A549 (cell line): ENCODE results near the gene SLC5A10. TPM values are rescaled to one million over a fixed set of nuclear protein-coding genes. Genes with fewer than 3 reads are reported as not detected.

Source experiments
- ATAC-seq, 2 experiments: fragments of 200-7000 bp in 1 of 2; fragments of >200 bp in 1 of 2; cut with Nextera tagmentation in 1 of 2; cut with Tn5 transposase in 1 of 2; 3 replicates each; pipeline versions ENCODE4 v1.8.0 to v1.9.1; 2018 to 2020; ENCODE audit warnings: mild to moderate bottlenecking in 1 of 2, moderate library complexity in 1 of 2
- CTCF ChIA-PET: fragments of 300-600 bp; sonication (Branson Sonifier 250); formaldehyde crosslinking; extraction: SDS; loops from one replicate; lab custom pipeline; 2021; ENCODE audit warnings: antibody characterized with exemption, inconsistent platforms; lab: Yijun Ruan, JAX
- POLR2A ChIA-PET: fragments of 350-600 bp; formaldehyde crosslinking; extraction: SDS; loops from one replicate; lab custom pipeline; 2021; ENCODE audit warnings: antibody characterized with exemption, inconsistent platforms; lab: Yijun Ruan, JAX
- DNase-seq, 2 experiments: peaks; one replicate each; pipeline versions ENCODE4 v3.0.0 to v3.0.0-alpha.2; 2011 to 2016; ENCODE audit warnings: low read depth in 1 of 2, low spot score in 1 of 2
- FAIRE-seq: peaks from 2 replicates; lab custom pipeline; 2011; peaks lifted over from hg19 to GRCh38; lab: Jason Lieb, UNC
- H3K27ac ChIP-seq, 2 experiments: fragments of >200 bp; sonication (Bioruptor Twin); formaldehyde crosslinking; 3 replicates each; pipeline ENCODE4 v1.5.1; 2016 to 2017
- H3K4me1 ChIP-seq: fragments of >200 bp; sonication (Bioruptor Twin); formaldehyde crosslinking; 3 replicates; pipeline ENCODE4 v1.6.1; 2016
- H3K4me2 ChIP-seq: fragments of >200 bp; sonication (Bioruptor Twin); formaldehyde crosslinking; 3 replicates; pipeline ENCODE4 v1.6.1; 2016
- H3K4me3 ChIP-seq: fragments of >200 bp; sonication (Bioruptor Twin); formaldehyde crosslinking; 3 replicates; pipeline ENCODE4 v1.5.1; 2016
- H3K9me3 ChIP-seq: fragments of >200 bp; sonication (Bioruptor Twin); formaldehyde crosslinking; 3 replicates; pipeline ENCODE4 v1.6.1; 2016
- ATOH8 ChIP-seq: fragments of 250-450 bp; sonication (Bioruptor Pico); IDR thresholded peaks from 2 replicates; pipeline ENCODE4 v1.5.0; 2020; ENCODE audit warnings: low read depth, mild to moderate bottlenecking, moderate library complexity
- ELK1 ChIP-seq: fragments of 150-350 bp; IDR thresholded peaks from 2 replicates; pipeline ENCODE4 v1.6.1; 2014; ENCODE audit warnings: low read depth, mild to moderate bottlenecking, low read length
- EP300 ChIP-seq, 2 experiments: fragments of >200 bp; sonication (Bioruptor Twin); formaldehyde crosslinking; IDR thresholded peaks; 2 replicates in 1 of 2; 3 replicates in 1 of 2; pipeline ENCODE4 v1.6.1; 2016 to 2017
- FOSB ChIP-seq: fragments of 250-450 bp; sonication (Bioruptor Pico); IDR thresholded peaks from 2 replicates; pipeline ENCODE4 v1.5.0; 2020; ENCODE audit warnings: mild to moderate bottlenecking, moderate library complexity
- FOSL2 ChIP-seq, 2 experiments: fragments of 450-650 bp in 1 of 2; fragments of >200 bp in 1 of 2; sonication (Bioruptor Twin) in 1 of 2; formaldehyde crosslinking; IDR thresholded peaks; 2 replicates each; pipeline versions ENCODE4 v1.5.0 to v1.6.1; 2016 to 2020; ENCODE audit warnings: mild to moderate bottlenecking in 1 of 2, moderate library complexity in 1 of 2
- FOXS1 ChIP-seq: fragments of 250-450 bp; sonication (Bioruptor Pico); IDR thresholded peaks from 2 replicates; pipeline ENCODE4 v1.5.0; 2020; ENCODE audit warnings: mild to moderate bottlenecking, moderate library complexity
- HDAC2 ChIP-seq: fragments of 200-600 bp; sonication (generic); IDR thresholded peaks from 2 replicates; pipeline ENCODE4 v1.6.1; 2016
- HEYL ChIP-seq: fragments of 250-450 bp; sonication (Bioruptor Pico); IDR thresholded peaks from 2 replicates; pipeline ENCODE4 v1.8.0; 2021; ENCODE audit warnings: mild to moderate bottlenecking, moderate library complexity
- HMGXB4 ChIP-seq: fragments of 250-450 bp; sonication (Bioruptor Pico); IDR thresholded peaks from 2 replicates; pipeline ENCODE4 v1.5.0; 2021; ENCODE audit warnings: mild to moderate bottlenecking, moderate library complexity, borderline replicate concordance
- HOXA7 ChIP-seq: fragments of 250-450 bp; sonication (Bioruptor Pico); IDR thresholded peaks from 2 replicates; pipeline ENCODE4 v1.5.0; 2020; ENCODE audit warnings: mild to moderate bottlenecking, moderate library complexity
- JUNB ChIP-seq: fragments of >200 bp; sonication (Bioruptor Twin); formaldehyde crosslinking; IDR thresholded peaks from 2 replicates; pipeline ENCODE4 v1.6.1; 2016
- MAFK ChIP-seq: fragments of 450-650 bp; IDR thresholded peaks from 2 replicates; pipeline ENCODE4 v1.6.1; 2014; ENCODE audit not compliant: partially characterized antibody
- MAX ChIP-seq: IDR thresholded peaks from 2 replicates; pipeline ENCODE4 v1.6.1; 2012
- PHF8 ChIP-seq: fragments of 200-600 bp; sonication (generic); IDR thresholded peaks from 2 replicates; pipeline ENCODE4 v1.6.1; 2016; ENCODE audit warnings: low read depth, mild to moderate bottlenecking, antibody characterized with exemption, moderate library complexity, borderline replicate concordance
- RAD21 ChIP-seq, 2 experiments: fragments of >200 bp in 1 of 2; sonication (Bioruptor Twin) in 1 of 2; formaldehyde crosslinking in 1 of 2; IDR thresholded peaks in 1 of 2; conservative IDR thresholded peaks in 1 of 2; 2 replicates in 1 of 2; 3 replicates in 1 of 2; pipeline ENCODE4 v1.6.1; 2012 to 2018; ENCODE audit warnings: inconsistent platforms in 1 of 2
- RCOR1 ChIP-seq: fragments of 150-350 bp; IDR thresholded peaks from 2 replicates; pipeline ENCODE4 v1.6.1; 2014; ENCODE audit warnings: antibody characterized with exemption, low read length, low read depth
- REST ChIP-seq: fragments of 200-600 bp; sonication (generic); IDR thresholded peaks from 2 replicates; pipeline ENCODE4 v1.6.1; 2016; ENCODE audit warnings: antibody characterized with exemption, mild to moderate bottlenecking, moderate library complexity
- RFX5 ChIP-seq: fragments of 450-650 bp; IDR thresholded peaks from 2 replicates; pipeline ENCODE4 v1.7.1; 2014; ENCODE audit warnings: antibody characterized with exemption, mild to moderate bottlenecking, moderate library complexity
- SMC3 ChIP-seq: fragments of >200 bp; sonication (Bioruptor Twin); formaldehyde crosslinking; IDR thresholded peaks from 3 replicates; pipeline ENCODE4 v1.6.1; 2018; ENCODE audit warnings: inconsistent platforms
- TFCP2L1 ChIP-seq: fragments of 250-450 bp; sonication (Bioruptor Pico); IDR thresholded peaks from 2 replicates; pipeline ENCODE4 v1.5.0; 2021; ENCODE audit warnings: mild to moderate bottlenecking
- ZC3H11A ChIP-seq: fragments of 450-650 bp; IDR thresholded peaks from 2 replicates; pipeline ENCODE4 v1.6.1; 2014; ENCODE audit warnings: antibody characterized with exemption, mild to moderate bottlenecking
- WGBS: methylation state at CpG from one replicate; pipeline ENCODE4 v1.1.6; 2017; ENCODE audit errors: missing lambda C conversion rate; 5-methylcytosine and 5-hydroxymethylcytosine counted together
- polyA plus RNA-seq, 4 experiments: library from polyadenylated mRNA; depleted of rRNA in 3 of 4; stranded (reverse); fragments of >200 nt; fragmentation: RNase III in 1 of 4; extraction: RNeasy Plus Mini Kit Qiagen cat#74134 plus additional on column Dnase treatment in 1 of 4; gene quantifications; 2 replicates in 3 of 4; 3 replicates in 1 of 4; pipeline ENCODE4 v1.2.3, GENCODE V29; 2011 to 2017

Gene SLC5A10
- polyA plus RNA-seq, 2 of the 4 experiments (the other 2 are of a cell fraction): 0.15 to 0.28 TPM

- peak overlapping the region; percentile 11; the same call in 1 of the 3 replicates for H3K4me2 ChIP-seq
- no peak for FAIRE-seq
- 0 out of 6 replicates have a peak overlapping the region, but pooled peaks of 1 of the 2 experiments have one; percentile 2 for H3K27ac ChIP-seq
- POLR2A ChIA-PET: no interaction called here
- peak; percentile 96 for TF ChIP-seq MAFK
- no peak for TF ChIP-seq ATOH8 (CRISPR knock-in tag)
- H3K4me3 ChIP-seq: no peak overlapping the region
- H3K9me3 ChIP-seq: peaks cover 11% of the 10 kb centered on the region
- DNase-seq: peak in 1 of 2 experiments; percentile 40
- CTCF ChIA-PET: interaction anchor here (0.9 to 3.9 kb wide), 4 partner anchors 13 to 40 kb away, joined by 3 to 38 read pairs (median 5); no protein-coding TSS in a partner anchor
- peaks cover 38% of the 10 kb centered on the region for H3K4me1 ChIP-seq
- peak; percentile 6 to 14; a peak in 3 of 6 replicates for ATAC-seq
- 91% methylated on average over 17 of the region's 17 CpGs for WGBS
These were observed 48.8 kb downstream of the SLC5A10 start for GRCh38 chr17:19000531-19001325.

GRCh38 chr17:19001907-19002590, 50.1 kb downstream of the SLC5A10 start:
- POLR2A ChIA-PET: no interaction called here
- H3K27ac ChIP-seq: 0 out of 6 replicates have a peak overlapping the region, but pooled peaks of 1 of the 2 experiments have one; percentile 1
- no peak for ATAC-seq
- CTCF ChIA-PET: interaction anchor here (0.6 to 3.9 kb wide), 6 partner anchors 10 to 349 kb away, joined by 3 to 38 read pairs (median 4); no protein-coding TSS in a partner anchor
- H3K9me3 ChIP-seq: peaks cover 8% of the 10 kb centered on the region; the same call in 2 of the 3 replicates
- WGBS: 86% methylated on average over 7 of the region's 7 CpGs
- DNase-seq: no peak
- no peak overlapping the region for H3K4me3 ChIP-seq
- peaks cover 38% of the 10 kb centered on the region for H3K4me1 ChIP-seq
- peak; percentile 43 for FAIRE-seq
- TF ChIP-seq EP300 (IDR thresholded peaks at IDR 0.05) (no peak), JUNB (no peak), TFCP2L1 (CRISPR knock-in tag) (no peak), RCOR1 (no peak), MAX (no peak), RFX5 (no peak), PHF8 (no peak), HDAC2 (no peak), FOSB (CRISPR knock-in tag) (no peak), RAD21 (conservative IDR thresholded peaks at IDR 0.05 in 1 of 2, IDR thresholded peaks at IDR 0.05 in 1 of 2) (no peak), HEYL (CRISPR knock-in tag) (no peak), FOSL2 (IDR thresholded peaks at IDR 0.05) (no peak), FOSL2 (CRISPR knock-in tag; IDR thresholded peaks at IDR 0.05) (no peak), REST (no peak), MAFK (no peak), HMGXB4 (CRISPR knock-in tag) (no peak), SMC3 (no peak), HOXA7 (CRISPR knock-in tag) (no peak), ELK1 (no peak), FOXS1 (CRISPR knock-in tag) (no peak), ZC3H11A (no peak)
- peak overlapping the region; percentile 93 for H3K4me2 ChIP-seq
